ENCODE measurements around the gene SCN1A.
"Not testable (repeated sequence)": the region's sequence is repeated elsewhere in the genome, so short reads cannot be mapped to it uniquely, and the experiment has no call there.

The SCN1A gene

GRCh38 chr2:166128156-166128505 lies 311 bp upstream of the SCN1A start:
- Histone ChIP-seq H2AFZ (ENCODE audit: low read depth, low read length) (no peak overlapping the region), H3K27me3 (ENCODE audit: insufficient read depth, low read length) (no peaks in the 10 kb centered on the region), H3K4me3 (ENCODE audit: low read length) (no peak overlapping the region), H3K4me1 (ENCODE audit: insufficient read depth, low read length) (peaks cover 13% of the 10 kb centered on the region), H3K36me3 (ENCODE audit: insufficient read depth, low read length) (no peaks in the 10 kb centered on the region), H3K9me3 (ENCODE audit: low read length) (no peaks in the 10 kb centered on the region)

DNA sequence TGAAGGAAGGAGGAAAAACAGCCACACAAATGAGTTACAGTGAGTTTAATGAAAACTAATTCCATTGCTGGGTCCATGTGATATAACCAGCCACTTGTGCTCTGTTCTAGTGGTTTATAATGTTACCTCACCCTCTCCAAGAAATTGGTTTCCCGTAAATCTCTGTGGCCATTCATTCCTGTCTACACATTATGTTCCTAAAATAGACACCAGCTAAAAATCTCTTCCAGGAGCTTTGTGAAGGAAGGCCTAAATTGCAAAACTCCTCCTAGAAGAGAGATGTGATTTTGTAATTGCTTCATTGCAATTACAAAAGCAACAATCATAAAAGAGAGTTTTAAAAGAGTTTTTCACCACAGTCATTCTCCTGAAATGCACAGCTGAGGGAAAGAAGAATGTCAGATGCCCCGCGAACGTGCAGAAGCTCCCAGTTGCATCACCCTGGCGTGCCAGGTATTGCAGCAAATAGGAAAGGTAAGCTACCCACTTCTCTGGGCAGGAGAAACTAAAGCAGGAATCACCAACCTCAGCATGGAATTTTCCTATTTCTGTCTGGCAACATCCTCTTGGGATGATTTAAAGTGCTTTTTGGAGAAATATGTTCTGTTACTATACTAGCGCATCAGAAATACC lies 1.7 kb downstream of the SCN1A start:
- Histone ChIP-seq H2AFZ (ENCODE audit: low read depth, low read length) (no peak overlapping the region), H3K4me1 (ENCODE audit: insufficient read depth, low read length) (peaks cover 13% of the 10 kb centered on the region), H3K9me3 (ENCODE audit: low read length) (no peaks in the 10 kb centered on the region), H3K36me3 (ENCODE audit: insufficient read depth, low read length) (no peaks in the 10 kb centered on the region), H3K27me3 (ENCODE audit: insufficient read depth, low read length) (no peaks in the 10 kb centered on the region), H3K4me3 (ENCODE audit: low read length) (no peak overlapping the region)

- Histone ChIP-seq H3K4me1 (ENCODE audit: insufficient read depth, low read length) (peaks cover 13% of the 10 kb centered on the region), H3K4me3 (ENCODE audit: low read length) (no peak overlapping the region), H3K9me3 (ENCODE audit: low read length) (no peaks in the 10 kb centered on the region), H3K27me3 (ENCODE audit: insufficient read depth, low read length) (no peaks in the 10 kb centered on the region), H2AFZ (ENCODE audit: low read depth, low read length) (no peak overlapping the region), H3K36me3 (ENCODE audit: insufficient read depth, low read length) (no peaks in the 10 kb centered on the region)
Observed at GRCh38 chr2:166125557-166125956, 2.3 kb downstream of the SCN1A start.

- Histone ChIP-seq H3K9me3 (ENCODE audit: low read length) (no peaks in the 10 kb centered on the region), H3K27me3 (ENCODE audit: insufficient read depth, low read length) (no peaks in the 10 kb centered on the region), H2AFZ (ENCODE audit: low read depth, low read length) (no peak overlapping the region), H3K4me3 (ENCODE audit: low read length) (no peak overlapping the region), H3K4me1 (ENCODE audit: insufficient read depth, low read length) (no peaks in the 10 kb centered on the region), H3K36me3 (ENCODE audit: insufficient read depth, low read length) (no peaks in the 10 kb centered on the region)
Observed at GRCh38 chr2:166118180-166118579, 9.6 kb downstream of the SCN1A start.

GRCh38 chr2:166117491-166117890 lies 10.3 kb downstream of the SCN1A start:
- Histone ChIP-seq H3K4me1 (ENCODE audit: insufficient read depth, low read length) (no peaks in the 10 kb centered on the region), H3K36me3 (ENCODE audit: insufficient read depth, low read length) (no peaks in the 10 kb centered on the region), H3K9me3 (ENCODE audit: low read length) (no peaks in the 10 kb centered on the region), H3K4me3 (ENCODE audit: low read length) (no peak overlapping the region), H3K27me3 (ENCODE audit: insufficient read depth, low read length) (no peaks in the 10 kb centered on the region), H2AFZ (ENCODE audit: low read depth, low read length) (no peak overlapping the region)

GRCh38 chr2:166115589-166115988 lies 12.2 kb downstream of the SCN1A start:
- Histone ChIP-seq H3K4me3 (ENCODE audit: low read length) (no peak overlapping the region), H3K9me3 (ENCODE audit: low read length) (peaks cover 2% of the 10 kb centered on the region), H3K36me3 (ENCODE audit: insufficient read depth, low read length) (no peaks in the 10 kb centered on the region), H3K27me3 (ENCODE audit: insufficient read depth, low read length) (no peaks in the 10 kb centered on the region), H2AFZ (ENCODE audit: low read depth, low read length) (no peak overlapping the region), H3K4me1 (ENCODE audit: insufficient read depth, low read length) (no peaks in the 10 kb centered on the region)

- Histone ChIP-seq H3K36me3 (ENCODE audit: insufficient read depth, low read length) (no peaks in the 10 kb centered on the region), H3K27me3 (ENCODE audit: insufficient read depth, low read length) (no peaks in the 10 kb centered on the region), H3K9me3 (ENCODE audit: low read length) (peaks cover 2% of the 10 kb centered on the region), H3K4me3 (ENCODE audit: low read length) (no peak overlapping the region), H2AFZ (ENCODE audit: low read depth, low read length) (no peak overlapping the region), H3K4me1 (ENCODE audit: insufficient read depth, low read length) (no peaks in the 10 kb centered on the region)
Observed at GRCh38 chr2:166112193-166112605, 15.6 kb downstream of the SCN1A start.

DNA sequence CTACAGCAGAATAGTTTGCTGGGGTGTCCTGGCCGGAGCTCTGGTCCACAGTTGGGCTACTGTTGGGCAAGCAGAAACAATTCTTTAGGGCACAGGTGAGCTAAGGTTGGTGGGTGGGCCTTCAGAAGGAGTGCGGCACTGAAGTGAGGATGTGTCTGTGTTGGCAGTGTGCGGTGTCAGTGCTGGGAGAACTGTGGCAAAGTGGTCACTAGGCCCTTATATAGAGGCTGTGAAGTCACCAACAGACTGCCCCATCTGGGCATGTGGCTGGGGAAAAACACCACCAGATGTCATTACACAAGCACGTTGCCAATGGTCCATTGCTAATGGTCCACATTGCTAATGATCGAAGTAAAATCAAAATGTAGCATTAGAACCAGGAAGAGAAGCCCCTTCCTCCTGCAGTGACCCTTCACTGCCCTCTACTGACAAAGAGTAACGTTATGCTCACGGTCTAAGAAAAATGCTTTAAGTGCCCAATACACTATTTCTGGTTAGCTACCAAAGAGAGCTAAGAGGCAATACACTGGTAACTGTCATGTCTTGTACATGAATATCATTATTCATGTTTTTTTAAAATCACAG lies 21.3 kb downstream of the SCN1A start:
- Histone ChIP-seq H2AFZ (ENCODE audit: low read depth, low read length) (no peak overlapping the region), H3K4me3 (ENCODE audit: low read length) (no peak overlapping the region), H3K27me3 (ENCODE audit: insufficient read depth, low read length) (no peaks in the 10 kb centered on the region), H3K4me1 (ENCODE audit: insufficient read depth, low read length) (no peaks in the 10 kb centered on the region), H3K36me3 (ENCODE audit: insufficient read depth, low read length) (no peaks in the 10 kb centered on the region), H3K9me3 (ENCODE audit: low read length) (peaks cover 2% of the 10 kb centered on the region)

GRCh38 chr2:166104773-166105172 lies 23.0 kb downstream of the SCN1A start:
- Histone ChIP-seq H3K4me3 (ENCODE audit: low read length) (no peak overlapping the region), H2AFZ (ENCODE audit: low read depth, low read length) (no peak overlapping the region), H3K9me3 (ENCODE audit: low read length) (no peaks in the 10 kb centered on the region), H3K4me1 (ENCODE audit: insufficient read depth, low read length) (no peaks in the 10 kb centered on the region), H3K36me3 (ENCODE audit: insufficient read depth, low read length) (no peaks in the 10 kb centered on the region), H3K27me3 (ENCODE audit: insufficient read depth, low read length) (no peaks in the 10 kb centered on the region)

DNA sequence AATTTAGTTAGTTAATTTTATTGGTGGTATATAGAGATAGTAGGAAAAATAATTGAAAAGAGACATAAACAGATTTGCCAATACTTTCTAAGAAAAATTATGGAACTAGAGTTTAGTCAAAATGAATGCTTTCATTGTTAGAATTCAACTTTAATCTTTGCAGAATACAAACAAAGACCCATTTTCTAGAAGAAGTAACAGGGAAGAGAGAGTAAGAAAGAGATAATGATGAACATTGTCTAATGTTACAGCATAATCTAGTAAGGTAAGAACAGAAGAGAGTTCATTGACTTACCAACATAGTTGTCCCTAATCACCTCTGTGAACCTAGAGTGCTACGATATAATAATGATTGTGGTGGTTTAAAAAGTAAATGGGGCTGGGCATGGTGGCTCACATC lies 23.7 kb downstream of the SCN1A start:
- H3K36me3 ChIP-seq (ENCODE audit: insufficient read depth, low read length), result no peaks in the 10 kb centered on the region

DNA sequence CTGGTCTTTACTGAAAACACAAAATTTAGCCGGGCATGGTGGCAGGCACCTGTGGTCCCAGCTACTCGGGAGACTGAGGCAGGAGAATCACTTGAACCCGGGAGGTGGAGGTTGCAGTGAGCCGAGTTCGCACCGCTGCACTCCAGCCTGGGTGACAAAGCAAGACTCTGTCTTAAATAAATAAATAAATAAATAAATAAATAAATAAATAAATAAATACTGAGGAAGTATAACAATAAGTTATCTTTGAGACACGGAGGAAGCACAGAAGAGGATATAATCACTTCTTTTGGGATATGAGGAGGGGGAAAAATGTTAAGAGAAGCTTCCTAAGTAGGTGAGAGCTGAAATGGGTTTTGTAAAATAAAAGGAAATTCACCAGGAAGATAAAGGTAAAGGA lies 24.5 kb downstream of the SCN1A start:
- not testable (repeated sequence) for H3K27me3 ChIP-seq (ENCODE audit: insufficient read depth, low read length); H3K4me1 ChIP-seq (ENCODE audit: insufficient read depth, low read length); H3K9me3 ChIP-seq (ENCODE audit: low read length); H3K36me3 ChIP-seq (ENCODE audit: insufficient read depth, low read length); H3K4me3 ChIP-seq (ENCODE audit: low read length); H2AFZ ChIP-seq (ENCODE audit: low read depth, low read length)

More for the DNA sequence above, 23.7 kb downstream of the SCN1A start:
- H3K27me3 ChIP-seq (ENCODE audit: insufficient read depth, low read length), result no peaks in the 10 kb centered on the region
- H3K4me3 ChIP-seq (ENCODE audit: low read length), result no peak overlapping the region
- no peaks in the 10 kb centered on the region for H3K4me1 ChIP-seq (ENCODE audit: insufficient read depth, low read length)
- no peak overlapping the region for H2AFZ ChIP-seq (ENCODE audit: low read depth, low read length)
- no peaks in the 10 kb centered on the region for H3K9me3 ChIP-seq (ENCODE audit: low read length)

- Histone ChIP-seq H3K27me3 (ENCODE audit: insufficient read depth, low read length) (no peaks in the 10 kb centered on the region), H3K4me3 (ENCODE audit: low read length) (no peak overlapping the region), H2AFZ (ENCODE audit: low read depth, low read length) (no peak overlapping the region), H3K9me3 (ENCODE audit: low read length) (no peaks in the 10 kb centered on the region), H3K36me3 (ENCODE audit: insufficient read depth, low read length) (no peaks in the 10 kb centered on the region), H3K4me1 (ENCODE audit: insufficient read depth, low read length) (peaks cover 11% of the 10 kb centered on the region)
Observed at GRCh38 chr2:166094325-166094724, 33.5 kb downstream of the SCN1A start.

- no peak overlapping the region for H2AFZ ChIP-seq (ENCODE audit: low read depth, low read length)
- no peaks in the 10 kb centered on the region for H3K9me3 ChIP-seq (ENCODE audit: low read length)
- H3K4me3 ChIP-seq (ENCODE audit: low read length), result no peak overlapping the region
- no peaks in the 10 kb centered on the region for H3K27me3 ChIP-seq (ENCODE audit: insufficient read depth, low read length)
- no peaks in the 10 kb centered on the region for H3K36me3 ChIP-seq (ENCODE audit: insufficient read depth, low read length)
- peaks cover 11% of the 10 kb centered on the region for H3K4me1 ChIP-seq (ENCODE audit: insufficient read depth, low read length)
Observed at GRCh38 chr2:166092889-166093288, 34.9 kb downstream of the SCN1A start.

DNA sequence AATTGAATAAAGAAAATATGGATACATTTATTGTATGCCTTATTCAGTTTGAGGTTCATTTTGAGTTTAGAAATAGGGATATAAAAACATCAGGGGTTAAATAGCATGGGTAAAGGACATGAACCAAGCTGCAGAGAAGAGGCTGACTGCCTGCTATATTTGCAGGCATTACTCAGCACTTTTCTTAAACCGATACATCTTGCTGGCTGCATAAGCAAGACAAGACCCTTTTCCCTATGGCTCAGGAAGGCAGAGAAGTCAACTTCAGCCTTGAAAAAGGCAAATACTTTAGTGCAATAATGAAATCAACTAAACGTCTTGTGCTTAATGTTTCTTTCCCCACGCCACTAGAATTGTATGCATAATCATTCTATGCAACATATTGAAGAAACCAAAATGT lies 36.4 kb downstream of the SCN1A start:
- H2AFZ ChIP-seq (ENCODE audit: low read depth, low read length), result peak overlapping the region; percentile 85
- H3K27me3 ChIP-seq (ENCODE audit: insufficient read depth, low read length), result no peaks in the 10 kb centered on the region
- H3K4me3 ChIP-seq (ENCODE audit: low read length), result peak overlapping the region; percentile 27
- H3K9me3 ChIP-seq (ENCODE audit: low read length), result no peaks in the 10 kb centered on the region
- peaks cover 11% of the 10 kb centered on the region for H3K4me1 ChIP-seq (ENCODE audit: insufficient read depth, low read length)
- H3K36me3 ChIP-seq (ENCODE audit: insufficient read depth, low read length), result no peaks in the 10 kb centered on the region
